GM12801 (cell line): Measurements from ENCODE around the gene PCK2.

Experiments
- TF ChIP-seq, protein P1 (sequence below): IDR thresholded peaks from one replicate; pipeline ENCODE4 v1.5.1; 2011; ENCODE audit warnings: control low read depth; ENCODE audit not compliant: insufficient read length; ENCODE audit errors: extremely low read depth

Gene PCK2

DNA sequence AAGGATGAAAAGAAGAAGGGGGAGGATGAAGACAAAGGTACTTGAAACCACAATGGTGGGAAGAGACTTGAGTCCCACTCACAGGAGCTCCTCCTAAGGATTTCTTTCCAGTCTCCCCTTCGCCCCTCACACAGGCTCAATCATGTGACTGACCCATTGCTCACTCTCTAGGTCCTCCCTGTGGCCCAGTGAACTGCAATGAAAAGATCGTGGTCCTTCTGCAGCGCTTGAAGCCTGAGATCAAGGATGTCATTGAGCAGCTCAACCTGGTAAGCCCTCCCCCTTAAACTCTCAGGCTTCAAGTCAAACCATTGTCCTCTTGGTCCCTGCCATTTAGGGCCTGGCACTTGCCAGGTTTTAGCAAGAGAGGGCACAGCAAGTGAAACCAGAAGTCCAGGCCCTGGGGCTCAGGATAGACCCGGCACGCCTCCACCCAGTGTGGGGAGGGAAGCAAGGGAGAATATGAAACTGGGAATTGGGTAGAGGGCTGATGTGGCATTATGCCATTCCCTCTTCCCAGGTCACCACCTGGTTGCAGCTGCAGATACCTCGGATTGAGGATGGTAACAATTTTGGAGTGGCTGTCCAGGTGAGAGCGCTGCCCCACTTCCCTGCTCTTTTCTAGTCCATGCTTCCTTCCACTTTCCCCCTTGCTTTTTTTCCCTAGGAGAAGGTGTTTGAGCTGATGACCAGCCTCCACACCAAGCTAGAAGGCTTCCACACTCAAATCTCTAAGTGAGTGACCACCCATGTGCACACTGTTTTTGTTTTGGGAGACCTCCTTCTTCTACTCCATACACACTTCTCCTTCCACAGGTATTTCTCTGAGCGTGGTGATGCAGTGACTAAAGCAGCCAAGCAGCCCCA is 43.7 kb downstream of the PCK2 start:
- TF ChIP-seq, protein P1, sequence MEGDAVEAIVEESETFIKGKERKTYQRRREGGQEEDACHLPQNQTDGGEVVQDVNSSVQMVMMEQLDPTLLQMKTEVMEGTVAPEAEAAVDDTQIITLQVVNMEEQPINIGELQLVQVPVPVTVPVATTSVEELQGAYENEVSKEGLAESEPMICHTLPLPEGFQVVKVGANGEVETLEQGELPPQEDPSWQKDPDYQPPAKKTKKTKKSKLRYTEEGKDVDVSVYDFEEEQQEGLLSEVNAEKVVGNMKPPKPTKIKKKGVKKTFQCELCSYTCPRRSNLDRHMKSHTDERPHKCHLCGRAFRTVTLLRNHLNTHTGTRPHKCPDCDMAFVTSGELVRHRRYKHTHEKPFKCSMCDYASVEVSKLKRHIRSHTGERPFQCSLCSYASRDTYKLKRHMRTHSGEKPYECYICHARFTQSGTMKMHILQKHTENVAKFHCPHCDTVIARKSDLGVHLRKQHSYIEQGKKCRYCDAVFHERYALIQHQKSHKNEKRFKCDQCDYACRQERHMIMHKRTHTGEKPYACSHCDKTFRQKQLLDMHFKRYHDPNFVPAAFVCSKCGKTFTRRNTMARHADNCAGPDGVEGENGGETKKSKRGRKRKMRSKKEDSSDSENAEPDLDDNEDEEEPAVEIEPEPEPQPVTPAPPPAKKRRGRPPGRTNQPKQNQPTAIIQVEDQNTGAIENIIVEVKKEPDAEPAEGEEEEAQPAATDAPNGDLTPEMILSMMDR, result no peak

DNA sequence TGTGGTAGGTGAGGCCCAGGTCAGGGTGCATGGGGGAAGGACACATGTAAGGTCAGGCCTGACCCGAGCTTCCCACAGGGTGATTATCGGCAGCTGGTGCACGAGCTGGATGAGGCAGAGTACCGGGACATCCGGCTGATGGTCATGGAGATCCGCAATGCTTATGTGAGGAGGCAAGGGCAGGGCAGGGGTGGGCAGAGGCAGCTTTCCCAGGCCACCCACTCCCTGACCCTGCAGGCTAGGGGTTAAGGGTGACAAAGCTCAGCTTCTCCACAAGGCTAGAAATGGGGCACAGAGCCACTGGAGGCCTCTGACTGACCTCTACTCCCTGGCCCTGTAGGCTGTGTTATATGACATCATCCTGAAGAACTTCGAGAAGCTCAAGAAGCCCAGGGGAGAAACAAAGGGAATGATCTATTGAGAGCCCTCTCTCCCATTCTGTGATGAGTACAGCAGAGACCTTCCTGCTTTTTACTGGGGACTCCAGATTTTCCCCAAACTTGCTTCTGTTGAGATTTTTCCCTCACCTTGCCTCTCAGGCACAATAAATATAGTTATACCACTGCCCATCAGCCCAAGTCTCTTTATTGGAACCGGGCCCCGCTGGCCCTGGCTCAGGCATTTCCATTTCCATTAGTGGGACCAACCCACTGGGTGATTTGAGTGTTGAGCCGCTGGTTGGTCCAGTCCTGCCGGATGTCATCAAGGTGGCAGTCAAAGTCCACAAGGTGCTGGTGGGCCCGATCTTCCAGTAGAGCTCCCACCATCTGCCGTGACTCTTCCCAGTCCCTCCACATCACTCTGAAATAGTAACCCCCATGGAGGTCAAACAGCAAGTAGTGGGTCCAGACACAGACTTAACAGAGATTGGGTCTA is 44.5 kb downstream of the PCK2 start:
- TF ChIP-seq, protein P1, result no peak

DNA sequence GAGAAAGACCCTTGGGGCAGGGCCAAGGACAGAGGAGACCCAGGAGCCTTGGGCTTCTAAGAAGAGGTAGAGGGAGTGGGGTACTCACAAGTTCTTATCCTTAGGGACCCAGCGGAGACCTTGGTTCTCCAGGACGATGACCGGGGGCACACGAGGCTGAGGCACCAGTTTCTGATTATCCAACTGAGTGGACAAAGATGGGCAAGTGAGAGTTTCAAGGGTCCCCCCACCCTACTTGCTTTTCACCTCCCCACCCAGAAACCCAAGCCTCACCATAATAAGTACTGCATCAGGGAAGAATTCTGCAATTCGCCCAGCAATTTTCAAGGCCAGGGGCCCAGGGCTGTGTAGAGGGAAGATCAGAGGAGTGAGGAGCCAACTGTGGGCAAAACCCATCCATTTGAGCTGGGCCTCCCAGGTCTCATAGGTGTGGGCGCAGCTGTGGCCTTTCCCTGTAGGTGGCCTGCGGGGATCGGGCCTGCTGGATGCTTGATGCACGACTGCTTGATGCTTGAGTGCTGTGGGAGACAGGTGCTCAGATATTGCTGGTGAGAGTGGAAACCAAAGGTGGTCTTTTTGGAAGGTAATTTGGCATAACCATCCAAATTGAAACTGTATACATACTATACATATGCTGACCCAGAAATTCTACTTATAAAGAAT is 45.3 kb downstream of the PCK2 start:
- TF ChIP-seq, protein P1, result no peak

DNA sequence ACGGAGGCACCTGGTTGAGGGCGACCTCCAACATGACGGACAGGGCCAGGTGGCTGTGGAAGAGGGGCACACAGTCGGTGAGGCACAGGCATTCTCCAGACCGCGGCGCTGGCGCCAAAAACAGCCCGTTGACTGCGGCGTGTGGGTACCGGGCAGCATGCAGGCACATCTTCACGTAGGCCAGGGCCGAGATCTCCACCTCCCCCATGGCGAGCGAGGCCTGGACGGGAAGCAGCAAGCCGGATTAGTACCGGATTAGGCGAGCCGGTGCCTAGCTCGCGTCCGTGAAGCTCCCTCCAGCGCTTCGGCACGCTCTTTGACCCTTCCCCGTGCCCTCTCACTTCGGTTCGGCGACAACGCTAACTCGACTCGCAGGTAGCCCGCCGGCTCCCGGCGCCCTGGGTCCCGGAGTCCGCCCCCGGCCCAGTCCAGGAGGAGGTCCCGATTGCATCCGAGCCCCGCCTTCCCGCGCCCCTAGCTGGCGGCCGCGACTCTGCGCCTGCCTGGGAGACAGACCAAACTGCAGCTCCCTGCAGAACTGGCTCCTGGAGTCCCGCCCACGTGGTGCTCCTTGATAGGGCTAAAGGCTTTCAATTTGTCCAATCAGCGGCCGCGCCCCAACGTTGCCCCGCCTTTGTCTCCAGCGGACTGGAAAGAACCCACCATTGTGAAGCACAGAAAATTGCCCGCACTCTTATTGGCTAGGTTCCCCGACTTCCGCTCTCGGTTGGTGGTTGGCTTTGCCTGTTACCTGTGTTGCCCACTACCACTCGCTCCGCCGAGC is 47.2 kb downstream of the PCK2 start, which contains the start of gene EMC9:
EMC9 (minus strand) TSS at position 495 of the 784 bp plus-strand sequence; CDS start at position 208, 287 bp downstream.
- TF ChIP-seq, protein P1, result no peak

DNA sequence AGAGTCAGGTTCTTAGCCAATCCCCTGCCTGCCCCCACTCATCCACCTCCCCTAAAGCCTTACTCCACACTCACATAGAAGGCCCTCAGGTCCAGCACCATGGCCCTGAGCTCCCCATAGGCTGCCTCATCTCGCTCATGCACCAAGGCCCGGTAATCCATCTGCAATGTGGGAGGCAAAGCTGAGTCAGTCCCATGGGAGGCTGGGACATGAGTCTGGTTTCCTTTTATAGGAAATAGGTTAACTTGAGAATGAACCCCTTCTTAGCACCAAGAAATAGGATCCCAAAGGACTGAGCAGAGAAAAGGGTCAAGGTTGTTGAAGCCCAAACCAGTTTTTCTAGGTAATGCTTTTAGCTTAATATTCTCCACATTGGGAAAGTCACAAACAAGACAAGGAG is 49.4 kb downstream of the PCK2 start:
- TF ChIP-seq, protein P1, result no peak

DNA sequence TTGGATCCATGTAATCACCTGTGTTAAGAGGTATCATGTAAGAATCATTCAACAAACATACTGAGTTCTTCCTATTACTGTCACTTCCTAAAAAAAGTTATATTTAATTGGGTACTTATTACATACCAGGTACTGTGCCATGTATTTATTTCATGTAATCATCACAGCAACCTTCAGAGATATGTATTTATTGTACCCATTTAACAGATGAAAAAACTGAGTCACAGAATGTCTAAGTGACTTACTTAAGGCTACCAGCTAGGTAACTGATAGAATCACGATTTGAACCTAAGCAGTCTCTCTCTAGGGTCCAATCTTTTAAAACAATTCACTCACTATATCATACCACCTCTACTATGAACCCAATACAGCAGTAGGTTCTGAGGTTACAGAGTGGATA is 50.3 kb downstream of the PCK2 start:
- TF ChIP-seq, protein P1, result no peak
